NCI-H69 (cell line): ENCODE data around the gene AARSD1.
"Not testable (repeated sequence)": the region's sequence is repeated elsewhere in the genome, so short reads cannot be mapped to it uniquely, and the experiment has no call there.

ENCODE experiments used
- DNase-seq: peaks from one replicate; lab custom pipeline; 2025; lab: John Stamatoyannopoulos, UW

AARSD1 gene

DNA sequence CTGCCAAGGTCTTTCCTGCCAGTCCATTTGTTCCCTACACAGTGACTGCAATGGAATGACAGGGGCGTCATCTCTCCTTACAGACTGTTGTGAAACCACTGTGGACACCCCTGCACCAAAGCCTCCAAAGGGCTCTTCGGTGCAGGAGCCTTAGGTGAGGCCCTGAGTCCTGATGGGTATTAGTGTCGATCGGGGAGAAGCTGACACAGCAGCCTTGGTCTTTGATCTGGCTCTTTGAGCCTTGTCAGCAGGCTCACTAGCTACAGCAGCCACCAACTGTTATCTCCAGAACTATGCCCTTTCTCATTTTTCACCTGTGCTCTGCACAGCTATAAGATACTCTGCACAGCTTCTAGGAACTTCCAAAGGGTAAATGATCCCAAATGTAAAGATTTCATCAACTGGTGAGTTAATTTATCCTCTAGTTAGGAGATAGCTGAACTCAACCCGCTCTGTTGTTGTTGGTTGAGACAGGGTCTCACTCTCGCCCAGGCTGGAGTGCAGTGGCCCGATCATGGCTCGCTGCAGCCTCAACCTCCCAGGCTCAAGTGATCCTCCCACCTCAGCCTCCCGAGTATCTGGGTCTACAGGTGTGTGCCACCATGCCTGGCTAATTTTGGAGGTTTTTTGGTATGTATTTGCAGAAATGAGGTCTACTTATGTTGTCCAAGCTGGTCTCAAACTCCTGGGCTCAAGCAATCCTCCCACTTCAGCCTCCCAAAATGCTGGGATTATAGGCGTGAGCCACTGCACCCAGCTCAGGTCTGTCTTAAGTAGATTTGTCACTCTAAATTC is 44.0 kb downstream of the AARSD1 start:
- DNase-seq: no peak

DNA sequence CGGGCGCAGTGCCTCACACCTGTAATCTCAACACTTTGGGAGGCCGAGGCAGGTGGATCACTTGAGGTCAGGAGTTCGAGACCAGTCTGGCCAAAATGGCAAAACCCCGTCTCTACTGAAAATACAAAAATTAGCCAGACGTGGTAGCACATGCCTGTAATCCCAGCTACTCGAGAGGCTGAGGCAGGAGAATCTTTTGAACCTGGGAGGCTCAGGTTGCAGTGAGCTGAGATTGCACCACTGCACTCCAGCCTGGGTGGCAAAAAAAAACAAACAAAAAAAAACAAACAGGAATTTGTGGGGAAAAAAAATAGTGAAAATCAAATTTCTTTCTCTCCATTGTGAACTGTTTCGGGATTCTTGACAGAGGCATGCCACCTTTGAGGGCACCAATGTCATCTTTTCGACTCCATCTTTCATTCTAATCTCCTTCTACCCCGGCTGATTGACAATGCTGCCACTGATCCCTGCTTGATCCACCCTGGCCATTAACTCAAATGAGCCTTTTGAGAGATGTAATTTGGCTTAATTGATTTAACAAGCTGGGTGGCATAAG is 44.7 kb downstream of the AARSD1 start:
- DNase-seq: peak; percentile 57

DNA sequence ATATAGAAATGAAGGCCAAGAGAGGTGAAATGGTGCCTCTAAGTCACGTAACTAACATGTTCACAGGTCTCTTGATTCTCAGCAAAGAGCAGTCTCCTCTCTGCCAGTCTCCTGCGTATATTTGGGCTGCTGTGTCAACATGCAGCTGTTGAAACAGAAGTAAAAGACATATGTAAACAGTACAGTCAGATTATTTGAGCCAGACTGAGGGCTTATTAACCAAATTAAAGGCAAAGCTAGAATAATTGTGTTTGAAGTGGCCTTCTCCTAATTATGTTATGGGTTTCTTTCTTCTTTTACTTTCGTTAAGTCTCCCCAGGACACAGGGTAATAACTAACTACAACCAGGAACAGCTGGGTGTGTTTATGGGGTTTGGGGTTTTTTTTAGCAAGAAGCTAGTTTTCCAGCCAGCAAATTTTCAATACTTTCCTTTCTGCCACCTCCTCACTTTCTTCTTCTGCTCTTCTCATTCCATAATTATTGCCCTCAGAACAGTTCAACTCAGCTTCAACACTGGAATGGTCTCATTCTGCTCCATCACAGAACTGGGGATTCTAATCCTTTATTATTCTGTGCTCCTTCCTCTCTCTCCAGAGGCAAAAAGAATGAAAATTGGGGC is 45.2 kb downstream of the AARSD1 start:
- peak; percentile 96 for DNase-seq

DNA sequence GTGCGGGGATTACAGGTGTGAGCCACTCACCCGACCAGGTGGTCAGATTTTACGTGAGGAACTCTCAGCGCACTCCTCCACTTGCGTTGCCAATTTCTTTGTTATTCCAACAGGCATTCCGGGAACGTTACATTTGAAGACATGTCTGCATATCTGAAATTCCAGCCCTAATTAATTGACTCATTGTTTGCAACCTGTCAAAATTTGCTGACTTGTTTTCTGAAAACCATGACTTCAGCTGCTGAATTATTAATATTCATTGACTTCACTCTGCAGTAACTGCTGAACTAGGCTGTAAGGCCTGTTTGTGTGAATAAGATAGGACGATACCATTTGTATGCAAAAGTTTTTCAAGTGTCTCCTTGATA is 47.0 kb downstream of the AARSD1 start:
- no peak for DNase-seq

DNA sequence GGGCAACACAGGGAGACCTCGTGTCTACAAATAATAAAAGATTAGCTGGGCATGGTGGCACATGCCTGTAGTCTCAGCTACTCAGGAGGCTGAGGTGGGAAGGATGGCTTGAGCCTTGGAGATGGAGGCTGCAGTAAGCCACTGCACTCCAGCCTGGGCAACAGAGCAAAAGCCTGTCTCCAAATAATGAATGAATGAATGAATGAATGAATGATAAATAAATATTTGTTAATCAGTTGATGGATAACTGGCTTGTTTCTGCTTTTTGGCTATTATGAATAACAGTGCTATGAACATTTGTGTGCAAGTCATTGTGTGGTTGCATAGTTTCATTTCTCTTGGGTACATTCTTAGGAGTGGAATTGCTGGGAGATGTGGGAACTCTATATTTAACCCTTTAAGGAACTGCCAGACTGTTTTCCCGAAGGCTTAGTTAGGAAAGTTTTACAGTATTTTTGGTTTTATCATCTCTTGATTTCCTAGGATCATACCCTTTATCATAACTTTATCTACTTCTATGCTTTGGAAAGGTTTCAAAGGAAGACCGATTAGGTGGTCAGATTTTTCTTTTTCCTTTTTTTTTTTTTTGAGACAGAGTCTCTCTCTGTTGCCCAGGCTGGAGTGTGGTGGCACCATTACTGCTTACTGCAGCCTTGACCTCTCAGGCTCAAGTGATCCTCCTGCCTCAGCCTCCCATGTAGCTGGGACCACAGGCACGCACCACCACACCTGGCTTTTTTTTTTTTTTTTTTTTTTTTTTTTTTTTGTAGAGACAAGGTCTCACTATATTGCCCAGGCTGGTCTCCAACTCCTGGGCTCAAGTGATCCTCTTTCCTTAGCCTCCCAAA is 47.6 kb downstream of the AARSD1 start:
- DNase-seq: not testable (repeated sequence)

DNA sequence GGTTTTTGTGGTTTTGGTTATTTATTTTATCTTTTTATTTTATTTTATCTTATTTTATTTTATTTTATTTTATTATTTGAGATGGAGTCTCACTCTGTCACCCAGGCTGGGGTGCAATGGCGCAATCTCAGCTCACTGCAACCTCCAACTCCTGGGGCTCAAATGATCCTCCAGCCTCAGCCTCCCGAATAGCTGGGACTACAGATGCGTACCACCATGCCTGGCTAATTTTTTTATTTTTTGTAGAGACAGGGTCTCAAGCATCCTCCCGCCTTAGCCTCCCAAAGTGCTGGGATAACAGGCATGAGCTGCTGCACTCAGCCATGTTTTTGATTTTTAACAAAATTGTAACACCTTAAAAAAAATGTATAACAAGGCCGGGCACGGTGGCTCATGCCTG is 49.0 kb downstream of the AARSD1 start:
- not testable (repeated sequence) for DNase-seq

DNA sequence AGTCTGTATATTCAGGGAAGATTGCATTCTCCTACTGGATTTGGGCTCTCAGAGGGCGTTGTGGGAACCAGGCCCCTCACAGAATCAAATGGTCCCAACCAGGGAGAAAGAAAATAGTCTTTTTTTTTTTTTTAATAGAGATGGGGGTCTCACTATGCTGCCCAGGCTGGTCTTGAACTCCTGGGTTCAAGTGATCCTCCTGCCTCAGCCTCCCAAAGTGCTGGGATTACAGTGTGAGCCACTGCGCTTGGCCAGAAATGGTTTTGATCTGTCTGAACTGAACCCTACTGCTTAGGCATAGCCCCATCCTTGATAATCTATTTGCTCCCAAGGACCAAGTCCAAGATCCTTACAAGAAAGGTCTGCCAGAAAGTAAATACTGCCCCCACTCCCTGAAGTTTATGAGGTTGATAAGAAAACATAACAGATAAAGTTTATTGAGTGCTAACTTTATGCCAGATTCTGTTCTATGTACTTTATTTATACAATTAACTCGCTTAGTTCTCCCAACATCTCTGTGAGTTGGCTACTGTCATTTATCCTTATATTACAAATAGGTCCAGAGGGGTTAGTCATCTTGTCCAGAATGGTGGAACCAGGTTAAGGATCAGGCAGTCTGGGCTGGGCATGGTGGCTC is 50.2 kb downstream of the AARSD1 start:
- DNase-seq: no peak

DNA sequence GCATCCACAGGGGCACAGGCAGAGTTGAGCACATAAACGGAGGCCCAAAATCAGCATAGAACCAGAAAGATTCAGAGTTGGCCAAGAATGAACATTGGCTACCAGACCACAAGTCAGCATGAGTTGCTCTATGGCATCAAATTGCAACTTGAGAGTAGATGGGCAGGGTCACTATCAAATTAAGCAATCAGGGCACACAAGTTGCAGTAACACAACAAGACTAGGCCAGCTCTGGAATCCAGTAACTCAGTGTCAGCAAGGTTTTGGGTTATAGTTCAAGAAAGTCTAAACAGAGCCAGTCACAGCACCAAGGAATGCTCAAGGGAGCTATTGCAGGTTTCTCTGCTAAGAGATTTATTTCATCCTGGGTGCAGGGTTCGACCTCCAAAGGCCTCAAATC is 50.7 kb downstream of the AARSD1 start:
- DNase-seq: no peak

DNA sequence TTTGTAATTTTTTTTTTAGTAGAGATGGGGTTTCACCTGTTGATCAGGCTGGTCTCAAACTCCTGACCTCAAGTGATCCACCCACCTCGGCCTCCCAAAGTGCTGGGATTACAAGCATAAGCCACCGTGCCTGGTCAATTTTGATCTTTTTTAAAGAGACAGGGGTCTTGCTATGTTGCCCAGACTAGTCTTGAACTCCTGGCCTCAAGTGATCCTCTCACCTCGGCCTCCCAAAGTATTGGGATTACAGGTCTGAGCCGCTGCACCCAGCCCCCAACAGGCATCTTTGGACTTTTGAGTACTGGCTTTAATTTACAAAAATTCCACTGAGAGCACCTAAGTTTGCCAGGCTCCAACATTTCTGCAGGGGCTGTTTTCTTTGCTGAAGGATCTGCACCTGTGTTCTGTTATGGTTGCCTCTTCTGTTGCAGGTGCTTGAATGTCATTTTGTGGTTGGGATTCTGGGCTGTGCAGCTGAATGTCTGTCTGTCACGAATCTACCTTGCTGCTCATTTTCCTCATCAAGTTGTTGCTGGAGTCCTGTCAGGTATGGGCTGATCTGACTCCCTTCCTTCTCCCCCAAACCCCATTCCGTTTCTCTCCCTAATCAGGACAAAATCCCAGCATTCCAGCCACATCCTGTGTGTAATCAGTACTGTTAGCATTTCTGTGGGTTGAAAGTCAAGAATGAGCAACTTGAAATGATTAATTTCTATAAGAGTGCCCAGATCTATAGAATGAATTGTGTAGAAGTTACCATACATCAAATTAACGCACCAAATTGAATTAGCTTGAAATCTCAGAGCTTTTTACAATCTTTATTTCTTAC is 55.2 kb downstream of the AARSD1 start:
- no peak for DNase-seq

DNA sequence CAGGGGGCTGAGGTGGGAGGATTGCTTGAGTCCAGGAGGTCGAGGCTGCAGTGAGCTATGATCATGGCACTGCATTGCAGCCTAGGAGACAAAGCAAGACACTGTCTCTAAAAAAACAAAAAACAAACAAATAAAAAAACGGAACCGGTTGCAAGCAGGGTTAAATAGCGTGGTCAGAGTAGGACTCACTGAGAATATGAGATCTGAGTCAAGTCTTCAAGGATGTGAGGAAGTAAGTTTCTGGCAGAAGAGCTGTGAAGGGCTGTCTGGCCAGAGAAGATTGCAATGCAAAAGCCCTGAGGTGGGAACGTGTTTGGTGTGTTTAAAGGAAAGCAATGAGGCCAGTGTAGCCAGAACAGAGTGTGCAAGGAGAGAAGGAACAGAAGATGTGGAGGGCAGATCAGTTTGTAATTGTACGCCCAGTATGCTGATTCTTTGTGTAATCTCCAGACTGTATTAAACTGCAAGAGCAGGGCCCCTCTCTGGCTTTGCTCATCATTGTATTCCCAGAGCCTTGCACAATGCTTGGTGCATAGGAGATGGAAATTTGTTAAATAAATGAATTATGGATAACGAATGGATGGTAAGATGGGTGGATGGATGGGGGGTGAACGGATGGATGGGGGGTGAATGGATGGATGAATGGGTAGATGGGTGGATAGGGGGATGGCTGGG is 57.3 kb downstream of the AARSD1 start:
- DNase-seq: no peak

DNA sequence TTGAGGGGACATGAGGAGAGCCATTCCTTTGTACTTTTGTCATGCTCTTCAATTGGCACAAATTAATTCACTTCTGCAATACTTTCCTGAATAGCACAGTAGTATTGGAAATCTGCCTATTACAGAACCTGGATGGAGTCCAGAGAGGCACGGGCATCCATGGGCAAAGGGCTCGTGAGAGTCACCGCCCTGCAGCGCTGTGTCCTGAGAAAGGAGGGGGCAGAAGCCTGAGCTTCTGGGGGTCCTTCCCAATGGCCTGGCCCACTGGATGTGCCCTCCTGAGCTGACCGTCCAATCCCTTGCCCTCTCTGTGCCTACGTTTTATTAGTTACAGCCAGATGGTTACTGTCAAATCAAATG is 60.2 kb downstream of the AARSD1 start:
- DNase-seq: no peak

DNA sequence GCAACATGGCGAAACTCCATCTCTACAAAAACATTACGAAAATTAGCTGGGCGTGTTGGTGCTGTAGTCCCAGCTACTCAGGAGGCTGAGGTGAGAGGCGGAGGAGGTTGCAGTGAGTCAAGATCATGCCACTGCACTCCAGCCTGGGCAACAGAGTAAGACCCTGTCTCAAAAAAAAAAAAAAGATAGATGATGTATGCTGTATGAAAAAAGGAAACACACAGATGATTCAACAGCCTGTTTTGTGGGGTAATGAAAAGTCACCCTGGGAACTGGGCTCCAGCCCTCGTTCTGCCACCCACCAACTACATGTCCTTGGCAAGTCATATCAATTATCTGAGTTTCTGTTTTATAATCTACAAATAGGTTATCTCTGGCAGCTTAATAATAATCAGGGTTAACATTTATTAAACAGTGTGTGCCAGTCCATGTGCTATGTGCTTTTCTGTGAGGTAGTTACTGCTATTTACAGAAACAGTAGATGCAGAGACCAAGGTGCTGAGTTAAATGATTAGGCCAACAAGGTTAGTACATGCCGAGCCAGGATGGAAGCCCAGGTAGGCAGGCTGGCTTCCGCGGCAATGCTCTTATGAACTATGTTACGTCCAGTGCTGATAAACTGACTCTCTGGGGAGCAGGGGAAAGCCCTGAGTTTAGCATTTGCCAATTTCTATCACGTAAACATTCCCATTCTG is 62.6 kb downstream of the AARSD1 start:
- DNase-seq: no peak
